ENCODE measurements around the gene ARHGEF17.

DNA sequence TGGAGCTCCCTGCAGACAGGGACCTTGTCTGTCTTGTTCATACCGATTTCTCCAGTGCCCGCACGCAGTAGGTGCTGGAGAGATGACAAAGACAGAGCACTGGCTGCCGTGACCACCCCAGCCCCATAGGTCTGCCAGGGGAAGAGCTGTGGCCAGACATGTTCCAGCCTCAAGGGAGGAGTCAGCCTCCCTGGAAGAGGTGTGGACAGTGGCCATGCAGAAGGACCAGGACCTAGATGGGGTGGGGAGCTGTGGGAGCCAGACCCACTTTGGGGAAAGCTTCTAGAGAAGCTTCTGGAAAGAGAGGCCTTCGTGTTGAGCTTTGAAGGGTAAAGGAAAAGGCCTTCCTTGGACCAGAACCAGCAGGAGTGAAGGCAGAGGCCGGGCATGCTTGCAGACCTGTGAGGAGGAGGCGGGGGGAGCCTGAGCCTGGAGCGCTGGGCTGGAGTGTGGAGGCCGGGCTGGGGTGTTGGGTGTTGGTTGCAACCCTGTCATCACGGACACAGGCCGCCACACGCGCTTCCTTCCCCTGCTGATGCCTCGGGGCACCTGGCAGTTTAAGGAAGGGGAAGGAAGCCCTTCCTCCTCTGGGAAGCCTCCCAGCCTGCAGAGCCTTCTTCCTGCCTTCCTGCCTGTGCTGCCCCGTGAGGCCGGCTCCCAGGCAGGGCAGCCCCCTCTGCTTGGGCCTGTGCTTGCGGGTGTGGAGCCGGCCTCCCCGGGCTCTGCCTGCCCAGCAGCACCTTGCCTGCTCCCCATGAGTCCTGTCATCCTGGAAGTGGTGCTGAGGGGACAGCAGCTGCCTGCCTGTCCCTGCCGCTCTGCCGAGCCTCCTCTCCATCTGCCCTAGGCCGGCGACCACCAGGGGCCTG lies 80.4 kb downstream of the ARHGEF17 start:
- TF ChIP-seq TARDBP (IDR thresholded peaks at IDR 0.05): no peak
- TF ChIP-seq FOXA1 (IDR thresholded peaks at IDR 0.05): no peak
- TF ChIP-seq HDGF (IDR thresholded peaks at IDR 0.05; ENCODE audit: borderline replicate concordance): no peak
- no peak for TF ChIP-seq LEF1 (IDR thresholded peaks at IDR 0.05; ENCODE audit: borderline replicate concordance)
- no peak for TF ChIP-seq ELF4 (IDR thresholded peaks at IDR 0.05)
- no peak for TF ChIP-seq FOXM1 (IDR thresholded peaks at IDR 0.05; ENCODE audit: borderline replicate concordance)
- TF ChIP-seq SUZ12 (IDR thresholded peaks at IDR 0.05): no peak
- no peak for TF ChIP-seq NFRKB (IDR thresholded peaks at IDR 0.05)
- no peak for TF ChIP-seq SP1 (IDR thresholded peaks at IDR 0.05)
- no peak for TF ChIP-seq CTBP1 (IDR thresholded peaks at IDR 0.05; ENCODE audit: borderline replicate concordance)
- no peak for TF ChIP-seq BHLHE40 (IDR thresholded peaks at IDR 0.05; ENCODE audit: borderline replicate concordance)
